Brain microvascular endothelial cell (primary cell): Measurements from ENCODE around the gene LEKR1.

ENCODE experiments used
- DNase-seq: peaks from one replicate; pipeline ENCODE4 v3.0.0-alpha.2; 2020
- H3K27ac ChIP-seq: fragments of 250-450 bp; sonication (Bioruptor Pico); 2 replicates; pipeline ENCODE4 v1.5.1; 2020; ENCODE audit warnings: mild to moderate bottlenecking, moderate library complexity
- H3K27me3 ChIP-seq: fragments of 250-450 bp; sonication (Bioruptor Pico); replicated peaks from 2 replicates; pipeline ENCODE4 v1.5.1; 2020; ENCODE audit warnings: mild to moderate bottlenecking
- H3K36me3 ChIP-seq: fragments of 250-450 bp; sonication (Bioruptor Pico); replicated peaks from 2 replicates; pipeline ENCODE4 v1.5.1; 2020; ENCODE audit warnings: mild to moderate bottlenecking
- H3K4me3 ChIP-seq: 2 replicates; pipeline ENCODE4 v1.5.1; 2011; ENCODE audit warnings: low read depth, mild to moderate bottlenecking, control low read depth, low read length, moderate library complexity
- CTCF ChIP-seq: IDR thresholded peaks from 2 replicates; pipeline ENCODE4 v1.5.1; 2011; ENCODE audit warnings: low read depth, mild to moderate bottlenecking, moderate library complexity, low read length, control low read depth, inconsistent platforms; ENCODE audit errors: missing control alignments
- in situ Hi-C: cut with HindIII; loops from 2 replicates; pipeline ENCODE4 v1.10.0; 2017; ENCODE audit warnings: low sequenced_read_pairs, low pct_ligation_motif_present

LEKR1 gene

GRCh38 chr3:157074490-157074889 lies 248.3 kb downstream of the LEKR1 start:
- no peak for TF ChIP-seq CTCF
- H3K4me3 ChIP-seq, result no peak overlapping the region
- in situ Hi-C loops, result no loop called here
- H3K36me3 ChIP-seq, result no peaks in the 10 kb centered on the region
- no peak overlapping the region for H3K27ac ChIP-seq
- DNase-seq, result no peak
- no peaks in the 10 kb centered on the region for H3K27me3 ChIP-seq

- Histone ChIP-seq H3K36me3 (no peaks in the 10 kb centered on the region), H3K27me3 (no peaks in the 10 kb centered on the region), H3K27ac (no peak overlapping the region), H3K4me3 (no peak overlapping the region)
- in situ Hi-C loops, result loop anchor here (25.0 kb wide), 2 partner anchors 388 to 563 kb away; no protein-coding TSS in a partner anchor
- no peak for TF ChIP-seq CTCF
- no peak for DNase-seq
These were observed 248.8 kb downstream of the LEKR1 start for GRCh38 chr3:157074981-157075380.

GRCh38 chr3:157075693-157076420 lies 249.7 kb downstream of the LEKR1 start:
- Histone ChIP-seq H3K36me3 (no peaks in the 10 kb centered on the region), H3K27ac (no peak overlapping the region), H3K27me3 (no peaks in the 10 kb centered on the region), H3K4me3 (no peak overlapping the region)
- TF ChIP-seq CTCF, result no peak
- in situ Hi-C loops, result loop anchor here (25.0 kb wide), 2 partner anchors 389 to 564 kb away; no protein-coding TSS in a partner anchor
- DNase-seq, result no peak

GRCh38 chr3:157077565-157077991 lies 251.4 kb downstream of the LEKR1 start:
- TF ChIP-seq CTCF, result peak; percentile 37
- in situ Hi-C loops, result loop anchor here (25.0 kb wide), 2 partner anchors 390 to 565 kb away; no protein-coding TSS in a partner anchor
- Histone ChIP-seq H3K36me3 (no peaks in the 10 kb centered on the region), H3K27me3 (no peaks in the 10 kb centered on the region), H3K27ac (no peak overlapping the region), H3K4me3 (no peak overlapping the region)
- no peak for DNase-seq

GRCh38 chr3:157078131-157078810 lies 252.1 kb downstream of the LEKR1 start:
- Histone ChIP-seq H3K36me3 (no peaks in the 10 kb centered on the region), H3K4me3 (no peak overlapping the region), H3K27me3 (no peaks in the 10 kb centered on the region), H3K27ac (no peak overlapping the region)
- in situ Hi-C loops, result loop anchor here (25.0 kb wide), 2 partner anchors 391 to 566 kb away; no protein-coding TSS in a partner anchor
- no peak for TF ChIP-seq CTCF
- DNase-seq, result no peak
